Body of pancreas (tissue), 4 donors: ENCODE results near the gene GALNT12. TPM values are rescaled to one million over a fixed set of nuclear protein-coding genes. Genes with fewer than 3 reads are reported as not detected.

Source experiments
- ATAC-seq: fragments of 150-250 bp; one replicate; pipeline ENCODE4 v1.9.1; 2016
- DNase-seq, 4 donors: peaks; one replicate each; pipeline ENCODE4 v3.0.0-alpha.2; 2019
- H3K27ac ChIP-seq, 4 donors: fragments of 200-600 bp; sonication (generic); 1 replicate in 3 of 4; 2 replicates in 1 of 4; pipeline versions ENCODE4 v1.5.1 to v1.6.1; 2016 to 2019; ENCODE audit warnings: mild to moderate bottlenecking in 1 of 4, mixed read lengths in 1 of 4, moderate library complexity in 1 of 4
- H3K27me3 ChIP-seq, 2 donors: fragments of 200-600 bp; sonication (generic); one replicate each; pipeline ENCODE4 v1.6.0; 2016; ENCODE audit warnings: mild to moderate bottlenecking in 1 of 2
- H3K36me3 ChIP-seq, 2 donors: fragments of 200-600 bp; sonication (generic); replicated peaks in 1 of 2; 2 replicates each; pipeline ENCODE4 v1.5.1; 2016; ENCODE audit warnings: low read depth in 2 of 2; ENCODE audit not compliant: insufficient read depth in 1 of 2
- H3K4me1 ChIP-seq: fragments of 200-600 bp; sonication (generic); one replicate; pipeline ENCODE4 v1.6.0; 2016
- H3K4me3 ChIP-seq, 2 donors: fragments of 200-600 bp; sonication (generic); 1 replicate in 1 of 2; 2 replicates in 1 of 2; pipeline ENCODE4 v1.5.1; 2016 to 2019
- H3K9me3 ChIP-seq, 3 donors: fragments of 200-600 bp; sonication (generic); 1 replicate in 2 of 3; 2 replicates in 1 of 3; pipeline ENCODE4 v1.5.1; 2016
- POLR2A ChIP-seq, 3 donors: fragments of 450-650 bp; IDR thresholded peaks; one replicate each; pipeline ENCODE4 v1.6.1; 2016; ENCODE audit warnings: antibody characterized with exemption in 3 of 3, mild to moderate bottlenecking in 2 of 3
- WGBS, 2 donors: methylation state at CpG; one replicate each; pipeline ENCODE4 v1.1.5; 2017; 5-methylcytosine and 5-hydroxymethylcytosine counted together
- intact Hi-C: fragments of 100-400 bp; cut with DNase I; formaldehyde crosslinking; loops from one replicate; pipeline ENCODE4 v1.15.1; 2023
- total RNA-seq, 2 donors: library from RNA; depleted of rRNA; stranded (reverse); fragments of >200 nt; gene quantifications; one replicate each; pipeline ENCODE4 v1.1.0, GENCODE V29; 2016
- TF ChIP-seq, protein P1 (sequence below), 7 experiments: fragments of 450-650 bp in 4 of 7; fragments of 200-600 bp in 3 of 7; sonication (generic) in 3 of 7; IDR thresholded peaks; one replicate each; pipeline ENCODE4 v1.5.1; 2016 to 2019; ENCODE audit warnings: antibody characterized with exemption in 7 of 7

The GALNT12 gene
- total RNA-seq, 2 donors from 2014 or later = 13.0 to 53.1 TPM

DNA sequence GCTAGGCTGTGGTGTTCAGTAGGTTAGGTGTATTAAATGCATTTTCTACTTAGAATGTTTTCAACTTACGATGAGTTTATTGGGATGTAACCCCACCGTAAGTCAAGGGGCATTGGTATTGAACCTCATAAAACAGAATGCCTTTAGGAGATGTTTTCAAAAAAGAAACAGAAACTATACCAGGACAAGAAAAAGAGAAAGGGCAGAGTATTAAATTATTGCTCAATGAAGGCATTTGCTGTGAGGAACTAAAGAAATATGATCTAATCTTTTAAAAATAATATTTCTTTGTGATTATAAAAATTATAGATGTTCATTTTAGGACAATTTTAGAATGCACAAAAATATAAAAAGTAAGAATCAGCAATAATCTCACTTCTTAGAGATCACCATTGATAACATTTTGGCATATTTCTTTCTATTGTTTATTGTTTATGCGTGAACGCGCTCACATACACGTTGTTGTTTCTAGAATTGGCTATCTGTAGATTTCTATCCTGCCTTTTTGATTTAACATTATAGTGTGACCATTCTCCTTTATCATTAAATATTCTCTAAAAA lies 8.0 kb downstream of the GALNT12 start:
- Histone ChIP-seq H3K36me3 (no peaks in the 10 kb centered on the region), H3K27ac (no peak overlapping the region), H3K9me3 (no peaks in the 10 kb centered on the region), H3K4me3 (no peak overlapping the region), H3K4me1 (no peaks in the 10 kb centered on the region), H3K27me3 (no peaks in the 10 kb centered on the region)
- ATAC-seq (no peak), DNase-seq (no peak)
- intact Hi-C loops = no loop called here
- TF ChIP-seq POLR2A (IDR thresholded peaks at IDR 0.05) = no peak
- TF ChIP-seq, protein P1, sequence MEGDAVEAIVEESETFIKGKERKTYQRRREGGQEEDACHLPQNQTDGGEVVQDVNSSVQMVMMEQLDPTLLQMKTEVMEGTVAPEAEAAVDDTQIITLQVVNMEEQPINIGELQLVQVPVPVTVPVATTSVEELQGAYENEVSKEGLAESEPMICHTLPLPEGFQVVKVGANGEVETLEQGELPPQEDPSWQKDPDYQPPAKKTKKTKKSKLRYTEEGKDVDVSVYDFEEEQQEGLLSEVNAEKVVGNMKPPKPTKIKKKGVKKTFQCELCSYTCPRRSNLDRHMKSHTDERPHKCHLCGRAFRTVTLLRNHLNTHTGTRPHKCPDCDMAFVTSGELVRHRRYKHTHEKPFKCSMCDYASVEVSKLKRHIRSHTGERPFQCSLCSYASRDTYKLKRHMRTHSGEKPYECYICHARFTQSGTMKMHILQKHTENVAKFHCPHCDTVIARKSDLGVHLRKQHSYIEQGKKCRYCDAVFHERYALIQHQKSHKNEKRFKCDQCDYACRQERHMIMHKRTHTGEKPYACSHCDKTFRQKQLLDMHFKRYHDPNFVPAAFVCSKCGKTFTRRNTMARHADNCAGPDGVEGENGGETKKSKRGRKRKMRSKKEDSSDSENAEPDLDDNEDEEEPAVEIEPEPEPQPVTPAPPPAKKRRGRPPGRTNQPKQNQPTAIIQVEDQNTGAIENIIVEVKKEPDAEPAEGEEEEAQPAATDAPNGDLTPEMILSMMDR (IDR thresholded peaks at IDR 0.05) = no peak
- WGBS, 2 donors = 85 to 86% methylated on average over 6 of the region's 6 CpGs

DNA sequence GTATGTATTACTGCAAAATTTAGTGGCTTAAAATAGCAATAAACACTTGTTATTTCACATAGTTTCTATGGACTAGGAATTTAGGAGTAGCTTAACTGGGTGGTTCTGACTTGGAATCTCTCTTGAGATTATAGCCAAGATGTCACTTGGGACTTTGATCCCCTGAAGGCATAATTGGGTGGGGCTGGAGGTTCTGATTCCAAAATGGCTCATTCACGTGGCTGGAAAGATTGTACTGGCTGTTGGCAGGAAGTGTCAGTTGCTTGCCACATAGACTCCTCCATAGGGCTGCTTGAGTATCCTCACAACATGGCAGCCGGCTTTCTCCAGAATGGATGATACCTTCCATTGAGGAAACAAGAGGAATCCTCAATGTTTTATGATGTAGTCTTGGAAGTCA lies 11.3 kb downstream of the GALNT12 start:
- Histone ChIP-seq H3K36me3 (no peaks in the 10 kb centered on the region), H3K27ac (no peak overlapping the region), H3K4me1 (no peaks in the 10 kb centered on the region), H3K9me3 (no peaks in the 10 kb centered on the region), H3K27me3 (no peaks in the 10 kb centered on the region), H3K4me3 (no peak overlapping the region)
- TF ChIP-seq, protein P1 (IDR thresholded peaks at IDR 0.05) = no peak
- TF ChIP-seq POLR2A (IDR thresholded peaks at IDR 0.05) = no peak
- intact Hi-C loops = no loop called here
- DNase-seq (no peak), ATAC-seq (no peak)
- 95 to 97% methylated on average over 2 of the region's 2 CpGs for WGBS, 2 donors

DNA sequence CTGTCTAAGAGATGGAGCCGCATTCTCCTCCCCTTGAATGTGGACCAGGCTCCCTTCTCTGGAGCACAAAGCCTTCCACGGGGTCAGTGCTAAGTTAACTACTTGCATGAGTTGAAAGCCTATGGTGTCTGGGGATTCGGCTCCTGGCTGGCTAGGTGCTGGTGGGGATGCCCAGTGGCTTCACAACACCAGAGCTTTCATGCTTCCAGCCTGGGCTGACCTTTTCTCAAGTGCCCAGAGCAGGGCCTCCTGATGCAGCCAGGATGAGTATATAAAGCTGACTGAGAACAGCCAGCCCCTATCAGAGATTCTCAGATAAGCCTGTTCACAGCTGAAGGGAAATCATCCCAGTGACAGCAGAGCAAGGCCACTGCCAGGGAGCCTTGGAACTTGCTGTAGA lies 11.8 kb downstream of the GALNT12 start:
- intact Hi-C loops = no loop called here
- H3K36me3 ChIP-seq = no peaks in the 10 kb centered on the region
- H3K4me3 ChIP-seq = no peak overlapping the region
- H3K9me3 ChIP-seq = no peaks in the 10 kb centered on the region
- no peak for DNase-seq
- TF ChIP-seq, protein P1 (IDR thresholded peaks at IDR 0.05) = no peak
- no peak for TF ChIP-seq POLR2A (IDR thresholded peaks at IDR 0.05)
- H3K27ac ChIP-seq = no peak overlapping the region
- ATAC-seq = no peak
- 95 to 97% methylated on average over 3 of the region's 3 CpGs for WGBS, 2 donors
- H3K27me3 ChIP-seq = no peaks in the 10 kb centered on the region
- no peaks in the 10 kb centered on the region for H3K4me1 ChIP-seq

DNA sequence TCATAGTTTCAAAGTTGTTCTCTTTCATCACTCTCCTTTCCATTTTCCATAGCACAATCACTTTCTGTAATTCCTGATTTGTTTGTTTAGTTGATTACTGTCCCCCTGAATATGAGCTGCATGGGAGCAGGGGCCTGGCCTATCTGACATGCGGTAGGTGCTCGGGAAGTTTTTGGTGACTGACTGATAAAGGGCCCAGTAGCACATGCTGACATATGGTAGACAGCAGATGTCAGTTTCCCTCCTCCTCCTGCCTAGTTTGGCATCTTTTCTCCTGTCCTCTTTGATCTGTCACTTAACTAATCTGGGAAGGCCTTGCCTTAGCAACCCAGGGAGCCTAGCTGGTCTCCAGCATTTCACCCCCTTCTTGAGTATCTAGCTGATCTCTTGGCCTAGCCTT lies 14.4 kb downstream of the GALNT12 start:
- no peaks in the 10 kb centered on the region for H3K36me3 ChIP-seq
- ATAC-seq (no peak), DNase-seq (no peak)
- intact Hi-C loops = no loop called here
- H3K4me3 ChIP-seq = no peak overlapping the region
- H3K9me3 ChIP-seq = no peaks in the 10 kb centered on the region
- H3K4me1 ChIP-seq = no peaks in the 10 kb centered on the region
- no peaks in the 10 kb centered on the region for H3K27me3 ChIP-seq
- 45 to 63% methylated on average over 2 of the region's 2 CpGs for WGBS, 2 donors
- no peak overlapping the region for H3K27ac ChIP-seq
- TF ChIP-seq, protein P1 (IDR thresholded peaks at IDR 0.05) = no peak
- no peak for TF ChIP-seq POLR2A (IDR thresholded peaks at IDR 0.05)

DNA sequence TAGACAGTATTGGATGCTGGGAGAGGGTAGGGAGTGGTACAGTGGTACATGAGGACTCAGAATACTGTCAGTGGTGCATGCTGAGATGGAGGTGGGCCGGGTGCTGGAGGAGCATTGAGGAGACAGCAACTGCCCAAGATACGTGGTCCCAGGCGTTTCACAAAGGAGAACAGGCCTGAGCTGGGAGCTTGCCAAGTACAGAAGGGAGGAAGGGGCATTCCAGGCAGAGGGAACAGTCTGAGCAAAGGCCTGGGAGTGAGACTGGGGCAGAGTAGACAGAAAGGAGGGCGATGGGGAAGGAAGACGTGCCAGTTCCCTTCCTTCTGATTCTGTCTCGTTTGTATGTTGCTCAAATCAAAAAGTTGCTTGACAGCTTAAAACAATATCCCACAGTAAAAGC lies 15.2 kb downstream of the GALNT12 start:
- H3K9me3 ChIP-seq = no peaks in the 10 kb centered on the region
- H3K4me1 ChIP-seq = no peaks in the 10 kb centered on the region
- 94 to 100% methylated on average over 6 of the region's 6 CpGs for WGBS, 2 donors
- no peak overlapping the region for H3K4me3 ChIP-seq
- no peak for DNase-seq
- ATAC-seq = no peak
- TF ChIP-seq POLR2A (IDR thresholded peaks at IDR 0.05) = no peak
- TF ChIP-seq, protein P1 (IDR thresholded peaks at IDR 0.05) = no peak
- no peak overlapping the region for H3K27ac ChIP-seq
- no peaks in the 10 kb centered on the region for H3K36me3 ChIP-seq
- no peaks in the 10 kb centered on the region for H3K27me3 ChIP-seq
- intact Hi-C loops = no loop called here
